Memory B cell (primary cell): ENCODE measurements around the gene CTNNA3.

Experiments
- ATAC-seq: fragments of 150-1000 bp; cut with Tn5 transposase; 2 replicates; pipeline ENCODE4 v1.10.0; 2021; ENCODE audit warnings: low read depth, mild to moderate bottlenecking, moderate library complexity
- DNase-seq, 2 donors: peaks; one replicate each; pipeline ENCODE4 v3.0.0; 2022; ENCODE audit warnings: low spot score in 2 of 2
- H3K27ac Mint-ChIP-seq: one replicate; pipeline ENCODE4 v1.8.0; 2022; ENCODE audit warnings: mild to moderate bottlenecking, moderate library complexity, mixed read lengths
- H3K27me3 Mint-ChIP-seq: one replicate; pipeline ENCODE4 v1.8.0; 2022; ENCODE audit warnings: mixed read lengths
- H3K36me3 Mint-ChIP-seq: one replicate; pipeline ENCODE4 v1.8.0; 2022; ENCODE audit warnings: mild to moderate bottlenecking, mixed read lengths
- H3K4me1 Mint-ChIP-seq: one replicate; pipeline ENCODE4 v1.8.0; 2022; ENCODE audit warnings: mixed read lengths
- H3K4me3 Mint-ChIP-seq: one replicate; pipeline ENCODE4 v1.8.0; 2022; ENCODE audit warnings: mild to moderate bottlenecking, moderate library complexity, mixed read lengths
- H3K9me3 Mint-ChIP-seq: one replicate; pipeline ENCODE4 v1.8.0; 2022; ENCODE audit warnings: mixed read lengths

Gene CTNNA3

DNA sequence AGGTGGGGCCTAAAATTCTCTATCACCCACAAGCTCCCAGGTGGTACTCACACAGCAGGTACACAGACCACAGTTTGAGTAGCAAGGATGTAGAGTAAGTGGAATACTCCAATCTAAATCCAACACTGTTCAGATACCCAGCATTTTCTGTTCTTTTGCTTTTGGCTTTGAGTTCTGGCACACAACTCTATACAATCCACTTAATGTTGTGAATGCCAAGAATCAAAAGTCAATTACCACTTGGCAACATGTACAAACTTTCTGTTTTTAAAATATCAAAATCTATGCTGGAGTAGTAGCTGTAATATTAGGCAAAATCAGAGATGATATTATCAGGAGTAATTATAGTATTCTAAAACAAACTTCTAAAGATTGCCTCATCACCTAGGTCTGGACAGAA, 903.6 kb downstream of the CTNNA3 start:
- Mint-ChIP-seq H3K4me1 (no peaks in the 10 kb centered on the region), H3K4me3 (no peak overlapping the region), H3K9me3 (peaks cover 3% of the 10 kb centered on the region), H3K36me3 (no peaks in the 10 kb centered on the region), H3K27me3 (no peaks in the 10 kb centered on the region), H3K27ac (no peak overlapping the region)
- DNase-seq (no peak), ATAC-seq (no peak)

DNA sequence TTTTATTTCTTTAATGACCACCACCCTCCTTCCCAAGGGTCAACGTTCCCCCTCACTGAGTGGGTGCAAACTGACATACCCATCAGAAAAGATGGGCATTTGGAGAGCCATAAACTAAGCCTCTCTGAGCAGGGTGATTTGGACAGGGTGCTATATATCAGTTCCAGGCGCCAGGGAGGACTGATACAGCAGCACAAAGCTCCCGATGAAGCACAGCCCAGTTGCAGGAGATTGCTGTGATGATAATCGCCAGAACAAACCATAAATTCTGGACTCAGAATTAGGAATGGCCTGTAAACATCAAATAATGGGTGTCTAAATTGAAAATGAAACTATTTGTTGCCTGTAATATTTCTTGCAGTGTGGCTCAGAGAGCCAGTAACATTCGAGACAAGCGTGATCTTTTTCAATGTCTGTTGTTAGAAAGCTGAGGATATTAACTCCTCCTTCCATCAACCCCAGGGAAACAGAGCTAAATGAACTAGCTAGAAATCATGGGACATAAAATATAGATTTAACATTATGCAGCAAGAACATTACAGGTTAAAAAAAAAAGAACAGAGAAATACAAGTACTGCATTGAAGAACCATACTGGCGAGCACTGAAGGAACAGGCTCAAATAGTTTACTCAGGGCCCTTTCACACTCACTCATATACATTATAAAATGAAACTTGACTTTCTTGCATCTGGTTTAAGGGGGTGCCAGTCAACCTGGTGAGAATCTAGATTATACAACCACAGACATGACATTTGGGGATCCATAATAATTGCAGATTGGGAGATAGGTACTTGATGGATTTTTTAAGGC, 907.6 kb downstream of the CTNNA3 start:
- ATAC-seq = no peak
- H3K9me3 Mint-ChIP-seq = peaks cover 3% of the 10 kb centered on the region
- DNase-seq = no peak
- no peaks in the 10 kb centered on the region for H3K4me1 Mint-ChIP-seq
- H3K27ac Mint-ChIP-seq = no peak overlapping the region
- H3K27me3 Mint-ChIP-seq = no peaks in the 10 kb centered on the region
- no peak overlapping the region for H3K4me3 Mint-ChIP-seq
- no peaks in the 10 kb centered on the region for H3K36me3 Mint-ChIP-seq

DNA sequence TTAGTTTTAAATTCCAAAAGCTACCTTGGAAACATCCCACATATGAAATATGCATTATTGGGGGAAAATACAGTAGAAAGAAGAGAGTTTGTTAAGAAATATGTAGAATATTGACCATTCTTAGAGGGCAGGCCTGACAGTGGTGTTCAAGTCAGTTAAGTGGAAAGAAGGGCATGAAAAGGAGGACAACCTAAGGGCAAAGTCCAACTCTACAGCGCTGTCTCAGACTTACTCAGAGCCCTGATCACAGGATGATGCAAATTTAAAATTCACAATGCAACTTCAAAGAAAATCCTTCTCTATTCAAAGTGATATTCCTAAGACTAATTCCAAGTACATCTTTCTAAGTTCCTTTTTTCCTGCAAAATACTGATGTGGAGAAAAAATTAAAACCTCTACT, 909.3 kb downstream of the CTNNA3 start:
- no peaks in the 10 kb centered on the region for H3K27me3 Mint-ChIP-seq
- H3K36me3 Mint-ChIP-seq = no peaks in the 10 kb centered on the region
- no peak for ATAC-seq
- no peaks in the 10 kb centered on the region for H3K4me1 Mint-ChIP-seq
- DNase-seq = no peak
- no peak overlapping the region for H3K27ac Mint-ChIP-seq
- peaks cover 3% of the 10 kb centered on the region for H3K9me3 Mint-ChIP-seq
- H3K4me3 Mint-ChIP-seq = no peak overlapping the region

- no peak overlapping the region for H3K27ac Mint-ChIP-seq
- no peak overlapping the region for H3K4me3 Mint-ChIP-seq
- H3K4me1 Mint-ChIP-seq = no peaks in the 10 kb centered on the region
- no peaks in the 10 kb centered on the region for H3K27me3 Mint-ChIP-seq
- H3K36me3 Mint-ChIP-seq = no peaks in the 10 kb centered on the region
- ATAC-seq (no peak), DNase-seq (no peak)
- peaks cover 1% of the 10 kb centered on the region for H3K9me3 Mint-ChIP-seq
These were observed 911.2 kb downstream of the CTNNA3 start for GRCh38 chr10:66784770-66785169.

DNA sequence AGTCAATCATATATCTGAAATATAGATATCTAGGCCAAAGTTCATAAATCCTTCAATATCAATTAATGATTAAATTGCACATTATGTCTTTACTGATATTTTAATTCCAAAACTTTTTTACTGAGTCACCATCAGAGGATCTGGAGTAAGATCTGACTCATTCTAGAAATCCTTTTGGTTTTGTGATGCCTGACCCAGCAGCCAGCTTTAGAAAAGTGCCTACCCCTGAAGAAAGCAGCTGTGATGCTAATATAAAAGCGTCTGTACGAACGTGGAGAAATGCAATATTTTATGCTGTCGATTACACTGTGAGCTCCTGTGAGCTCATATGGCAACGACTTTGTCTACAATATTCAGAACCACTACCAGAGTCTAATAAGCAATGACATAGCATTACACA, 912.7 kb downstream of the CTNNA3 start:
- Mint-ChIP-seq H3K27me3 (no peaks in the 10 kb centered on the region), H3K36me3 (no peaks in the 10 kb centered on the region)
- DNase-seq = no peak

GRCh38 chr10:66782776-66783175, 913.2 kb downstream of the CTNNA3 start:
- Mint-ChIP-seq H3K36me3 (no peaks in the 10 kb centered on the region), H3K27me3 (no peaks in the 10 kb centered on the region), H3K27ac (no peak overlapping the region), H3K4me1 (no peaks in the 10 kb centered on the region), H3K9me3 (peaks cover 3% of the 10 kb centered on the region), H3K4me3 (no peak overlapping the region)
- ATAC-seq (no peak), DNase-seq (no peak)

More for the DNA sequence above, 912.7 kb downstream of the CTNNA3 start:
- ATAC-seq = no peak
- Mint-ChIP-seq H3K4me3 (no peak overlapping the region), H3K9me3 (peaks cover 3% of the 10 kb centered on the region), H3K4me1 (no peaks in the 10 kb centered on the region), H3K27ac (no peak overlapping the region)

- ATAC-seq = no peak
- H3K36me3 Mint-ChIP-seq = no peaks in the 10 kb centered on the region
- H3K27ac Mint-ChIP-seq = no peak overlapping the region
- no peaks in the 10 kb centered on the region for H3K4me1 Mint-ChIP-seq
- peaks cover 3% of the 10 kb centered on the region for H3K9me3 Mint-ChIP-seq
- H3K4me3 Mint-ChIP-seq = no peak overlapping the region
- no peak for DNase-seq
- no peaks in the 10 kb centered on the region for H3K27me3 Mint-ChIP-seq
These were observed 913.9 kb downstream of the CTNNA3 start for GRCh38 chr10:66782144-66782543.

GRCh38 chr10:66780796-66781195, 915.2 kb downstream of the CTNNA3 start:
- Mint-ChIP-seq H3K27me3 (no peaks in the 10 kb centered on the region), H3K36me3 (no peaks in the 10 kb centered on the region), H3K27ac (no peak overlapping the region), H3K9me3 (peaks cover 3% of the 10 kb centered on the region), H3K4me1 (no peaks in the 10 kb centered on the region), H3K4me3 (no peak overlapping the region)
- ATAC-seq (no peak), DNase-seq (no peak)

- ATAC-seq (no peak), DNase-seq (no peak)
- Mint-ChIP-seq H3K4me1 (no peaks in the 10 kb centered on the region), H3K27me3 (no peaks in the 10 kb centered on the region), H3K27ac (no peak overlapping the region), H3K4me3 (no peak overlapping the region), H3K9me3 (peaks cover 3% of the 10 kb centered on the region), H3K36me3 (no peaks in the 10 kb centered on the region)
These were observed 917.6 kb downstream of the CTNNA3 start for GRCh38 chr10:66778351-66778750.

DNA sequence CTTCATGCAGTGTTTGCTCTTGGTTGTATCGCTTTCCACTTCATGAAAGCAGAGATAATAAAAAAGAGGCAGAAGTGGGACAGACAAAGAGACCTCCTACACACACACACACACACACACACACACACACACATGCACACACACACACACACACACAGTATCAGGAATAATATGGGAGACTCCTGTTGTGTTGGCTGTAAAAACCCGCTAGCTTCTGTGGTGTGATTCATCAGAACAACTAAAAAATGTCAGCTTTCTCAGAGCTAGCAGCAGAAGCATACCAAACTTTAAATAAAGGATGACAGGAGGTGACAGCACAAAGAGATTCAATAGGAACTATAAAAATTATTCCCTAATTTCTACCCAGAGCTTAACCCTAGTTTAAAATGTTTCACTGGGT, 918.3 kb downstream of the CTNNA3 start:
- Mint-ChIP-seq H3K27ac (no peak overlapping the region), H3K4me1 (no peaks in the 10 kb centered on the region), H3K27me3 (no peaks in the 10 kb centered on the region), H3K9me3 (peaks cover 3% of the 10 kb centered on the region), H3K36me3 (no peaks in the 10 kb centered on the region), H3K4me3 (no peak overlapping the region)
- DNase-seq (no peak), ATAC-seq (no peak)

GRCh38 chr10:66773472-66773817, 922.5 kb downstream of the CTNNA3 start:
- ATAC-seq (no peak), DNase-seq (no peak)
- H3K27me3 Mint-ChIP-seq = no peaks in the 10 kb centered on the region
- peaks cover 3% of the 10 kb centered on the region for H3K9me3 Mint-ChIP-seq
- no peaks in the 10 kb centered on the region for H3K4me1 Mint-ChIP-seq
- H3K36me3 Mint-ChIP-seq = no peaks in the 10 kb centered on the region
- no peak overlapping the region for H3K27ac Mint-ChIP-seq
- H3K4me3 Mint-ChIP-seq = no peak overlapping the region

DNA sequence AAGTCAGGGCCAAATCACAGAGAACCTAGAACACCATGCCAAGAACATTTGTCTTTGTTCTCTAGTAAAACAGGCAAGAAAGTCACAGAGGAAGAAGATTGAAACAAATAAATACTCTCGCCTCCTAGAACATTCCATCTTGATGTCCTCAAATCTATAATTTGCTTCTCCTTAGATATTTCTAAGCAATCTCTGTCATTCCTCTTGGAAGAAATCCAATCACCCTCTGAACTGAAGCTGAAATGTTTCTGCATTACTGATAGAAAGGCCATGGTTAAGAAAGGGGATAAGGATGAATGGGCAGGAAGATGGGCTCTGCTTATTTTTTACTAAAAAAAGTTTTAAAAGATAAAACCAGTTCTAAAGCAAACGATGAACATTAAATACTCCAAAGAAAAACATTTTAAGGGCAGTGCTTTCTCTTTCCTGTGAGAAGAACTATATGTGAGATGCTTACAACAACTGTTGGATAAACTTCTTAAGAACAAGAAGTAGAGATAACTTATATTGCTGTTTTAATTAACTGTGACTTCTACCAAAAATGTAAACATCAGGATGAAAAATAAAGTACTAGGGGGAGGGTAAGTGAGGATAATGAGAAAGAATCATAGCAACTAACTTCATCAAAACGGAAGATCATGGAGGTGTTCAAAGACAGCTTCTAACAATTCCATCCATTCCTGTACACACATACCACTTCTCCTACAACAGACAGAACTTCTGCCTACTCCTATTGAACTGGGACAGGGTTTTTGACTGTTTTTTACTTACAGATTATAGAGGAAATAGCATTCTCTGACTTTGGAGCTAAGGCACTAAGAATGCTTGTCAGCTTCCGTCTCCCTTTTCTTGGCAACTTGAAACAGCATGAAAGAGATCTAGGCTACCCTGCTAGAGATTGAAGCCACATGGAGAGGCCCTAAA, 923.2 kb downstream of the CTNNA3 start:
- H3K4me3 Mint-ChIP-seq = no peak overlapping the region
- H3K36me3 Mint-ChIP-seq = no peaks in the 10 kb centered on the region
- H3K27ac Mint-ChIP-seq = no peak overlapping the region
- ATAC-seq (no peak), DNase-seq (no peak)
- H3K9me3 Mint-ChIP-seq = peaks cover 3% of the 10 kb centered on the region
- no peaks in the 10 kb centered on the region for H3K4me1 Mint-ChIP-seq
- H3K27me3 Mint-ChIP-seq = no peaks in the 10 kb centered on the region

- Mint-ChIP-seq H3K9me3 (peaks cover 3% of the 10 kb centered on the region), H3K4me3 (no peak overlapping the region), H3K27me3 (no peaks in the 10 kb centered on the region), H3K27ac (no peak overlapping the region), H3K4me1 (no peaks in the 10 kb centered on the region), H3K36me3 (no peaks in the 10 kb centered on the region)
- no peak for ATAC-seq
- DNase-seq = no peak
These were observed 928.3 kb downstream of the CTNNA3 start for GRCh38 chr10:66767707-66768106.

- no peaks in the 10 kb centered on the region for H3K27me3 Mint-ChIP-seq
These were observed 933.7 kb downstream of the CTNNA3 start for GRCh38 chr10:66762218-66762729.

More at GRCh38 chr10:66762218-66762729, 933.7 kb downstream of the CTNNA3 start:
- Mint-ChIP-seq H3K36me3 (no peaks in the 10 kb centered on the region), H3K9me3 (no peaks in the 10 kb centered on the region), H3K4me1 (no peaks in the 10 kb centered on the region), H3K27ac (no peak overlapping the region), H3K4me3 (no peak overlapping the region)
- DNase-seq (no peak), ATAC-seq (no peak)
